Sigmoid colon (tissue), 4 donors: ENCODE results near the gene TTC6.

Experiments used
- EP300 ChIP-seq, 4 donors: sonication (generic); formaldehyde crosslinking; IDR thresholded peaks; one replicate each; pipeline ENCODE4 v1.6.1; 2017; ENCODE audit warnings: antibody characterized with exemption in 4 of 4
- POLR2A ChIP-seq, 2 donors: fragments of 450-650 bp; IDR thresholded peaks; one replicate each; pipeline ENCODE4 v1.6.1; 2016; ENCODE audit warnings: antibody characterized with exemption in 2 of 2, mild to moderate bottlenecking in 2 of 2, moderate library complexity in 2 of 2
- POLR2AphosphoS5 ChIP-seq, 4 donors: sonication (generic); formaldehyde crosslinking; IDR thresholded peaks; one replicate each; pipeline ENCODE4 v1.6.1; 2017; ENCODE audit warnings: antibody characterized with exemption in 4 of 4
- TF ChIP-seq, protein P1 (sequence below), 4 experiments: fragments of 450-650 bp in 3 of 4; fragments of 200-600 bp in 1 of 4; IDR thresholded peaks; one replicate each; pipeline ENCODE4 v1.5.1; 2016 to 2019; ENCODE audit warnings: antibody characterized with exemption in 4 of 4, mild to moderate bottlenecking in 3 of 4, moderate library complexity in 2 of 4

DNA sequence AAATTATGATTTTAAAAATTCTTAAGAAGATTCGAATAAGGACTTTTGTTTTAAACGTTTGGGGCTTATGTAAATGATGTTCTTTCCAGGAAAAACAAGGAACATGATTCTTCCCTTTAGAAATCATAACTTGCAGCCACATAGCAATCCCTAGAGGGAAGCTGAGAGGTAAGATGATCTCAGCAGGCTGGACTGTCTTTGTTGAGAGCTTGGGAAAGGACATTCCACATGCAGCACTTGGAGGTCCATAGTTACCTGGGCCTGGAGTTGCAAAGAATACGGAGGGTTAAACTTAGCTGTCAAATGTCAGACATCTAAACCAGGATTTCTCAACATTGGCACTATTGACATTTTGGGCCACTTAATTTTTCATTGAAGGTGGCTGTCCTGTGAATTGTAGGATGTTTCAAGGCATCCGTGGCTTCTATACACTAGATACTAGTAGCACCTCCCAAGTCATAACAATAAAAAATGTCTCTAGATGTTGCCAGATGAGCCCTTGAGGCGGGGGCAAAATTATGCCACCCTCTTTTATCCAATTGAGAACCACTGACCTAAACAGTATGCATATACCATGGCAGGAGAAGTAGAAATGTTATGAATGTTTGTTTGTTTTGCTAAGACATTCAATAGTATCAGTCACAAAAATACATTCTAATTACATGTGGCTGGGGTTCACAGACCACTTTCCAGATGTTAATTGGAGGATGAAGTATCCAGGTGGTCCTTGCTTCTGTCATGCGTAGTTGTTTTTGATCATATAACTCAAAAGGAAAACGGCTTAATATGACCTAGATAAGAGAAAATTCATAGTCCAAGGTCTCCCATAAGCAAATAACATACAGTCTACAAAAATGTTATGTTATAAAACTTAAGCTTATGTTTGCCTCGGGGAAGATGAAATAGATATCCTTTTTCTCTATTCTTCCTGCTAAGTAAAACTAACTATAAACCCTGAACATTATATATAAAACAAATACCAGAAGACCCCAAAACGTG lies 30.5 kb downstream of the TTC6 start:
- no peak for TF ChIP-seq POLR2A (IDR thresholded peaks at IDR 0.05)
- TF ChIP-seq, protein P1, sequence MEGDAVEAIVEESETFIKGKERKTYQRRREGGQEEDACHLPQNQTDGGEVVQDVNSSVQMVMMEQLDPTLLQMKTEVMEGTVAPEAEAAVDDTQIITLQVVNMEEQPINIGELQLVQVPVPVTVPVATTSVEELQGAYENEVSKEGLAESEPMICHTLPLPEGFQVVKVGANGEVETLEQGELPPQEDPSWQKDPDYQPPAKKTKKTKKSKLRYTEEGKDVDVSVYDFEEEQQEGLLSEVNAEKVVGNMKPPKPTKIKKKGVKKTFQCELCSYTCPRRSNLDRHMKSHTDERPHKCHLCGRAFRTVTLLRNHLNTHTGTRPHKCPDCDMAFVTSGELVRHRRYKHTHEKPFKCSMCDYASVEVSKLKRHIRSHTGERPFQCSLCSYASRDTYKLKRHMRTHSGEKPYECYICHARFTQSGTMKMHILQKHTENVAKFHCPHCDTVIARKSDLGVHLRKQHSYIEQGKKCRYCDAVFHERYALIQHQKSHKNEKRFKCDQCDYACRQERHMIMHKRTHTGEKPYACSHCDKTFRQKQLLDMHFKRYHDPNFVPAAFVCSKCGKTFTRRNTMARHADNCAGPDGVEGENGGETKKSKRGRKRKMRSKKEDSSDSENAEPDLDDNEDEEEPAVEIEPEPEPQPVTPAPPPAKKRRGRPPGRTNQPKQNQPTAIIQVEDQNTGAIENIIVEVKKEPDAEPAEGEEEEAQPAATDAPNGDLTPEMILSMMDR (IDR thresholded peaks at IDR 0.05): no peak
- no peak for TF ChIP-seq POLR2AphosphoS5 (IDR thresholded peaks at IDR 0.05)
- TF ChIP-seq EP300 (IDR thresholded peaks at IDR 0.05): no peak
